PC-9 (cell line): ENCODE results near the gene VCL. TPM values are rescaled to one million over a fixed set of nuclear protein-coding genes. Genes with fewer than 3 reads are reported as not detected.

Source experiments
- BruUV-seq: library from RNA; stranded (reverse); fragments of 400-500 nt; replicated peaks from 2 replicates; lab custom pipeline; 2021; lab: Mats Ljungman, UMichigan
- CTCF ChIA-PET: fragments of 300-600 bp; sonication (Branson Sonifier 250); formaldehyde crosslinking; loops from one replicate; lab custom pipeline; 2022; ENCODE audit warnings: antibody characterized with exemption; lab: Charles Lee
- POLR2A ChIA-PET: fragments of 300-600 bp; sonication (Branson Sonifier 250); formaldehyde crosslinking; loops from one replicate; lab custom pipeline; 2022; ENCODE audit warnings: antibody characterized with exemption; ENCODE audit not compliant: unreplicated experiment; lab: Charles Lee
- DNase-seq, 2 experiments: peaks; one replicate each; pipeline versions ENCODE4 v3.0.0 to v3.0.0-alpha.2; 2015 to 2022; ENCODE audit warnings: mixed read lengths in 1 of 2
- H2AFZ ChIP-seq: fragments of 200-600 bp; sonication (generic); 2 replicates; pipeline ENCODE4 v1.8.1; 2017; ENCODE audit warnings: antibody characterized with exemption
- H3F3A ChIP-seq: fragments of 200-600 bp; sonication (generic); 2 replicates; pipeline ENCODE4 v1.8.1; 2017; ENCODE audit warnings: antibody characterized with exemption, mild to moderate bottlenecking, low read depth; ENCODE audit not compliant: insufficient read depth
- H3K27ac ChIP-seq: fragments of 200-600 bp; sonication (generic); 2 replicates; pipeline ENCODE4 v1.6.1; 2016; ENCODE audit warnings: mixed run types
- H3K27me3 ChIP-seq: fragments of 200-600 bp; sonication (generic); 2 replicates; pipeline ENCODE4 v1.6.1; 2016; ENCODE audit warnings: low read depth, mixed run types; ENCODE audit not compliant: insufficient read depth
- H3K36me3 ChIP-seq: fragments of 200-600 bp; sonication (generic); 2 replicates; pipeline ENCODE4 v1.6.1; 2016; ENCODE audit warnings: low read depth, mixed run types
- H3K4me1 ChIP-seq: fragments of 200-600 bp; sonication (generic); replicated peaks from 2 replicates; pipeline ENCODE4 v1.6.1; 2016; ENCODE audit warnings: mixed run types; ENCODE audit not compliant: insufficient read depth
- H3K4me2 ChIP-seq: fragments of 200-600 bp; sonication (generic); 2 replicates; pipeline ENCODE4 v1.6.1; 2017; ENCODE audit warnings: mixed run types
- H3K4me3 ChIP-seq: fragments of 200-600 bp; sonication (generic); 2 replicates; pipeline ENCODE4 v1.6.1; 2016; ENCODE audit warnings: mixed run types
- H3K79me2 ChIP-seq: fragments of 200-600 bp; sonication (generic); 2 replicates; pipeline ENCODE4 v1.6.1; 2017; ENCODE audit warnings: low read depth, mixed run types
- H3K9me2 ChIP-seq: fragments of 200-600 bp; sonication (generic); 2 replicates; pipeline ENCODE4 v1.8.1; 2017; ENCODE audit warnings: mild to moderate bottlenecking; ENCODE audit not compliant: insufficient read depth
- H3K9me3 ChIP-seq: fragments of 200-600 bp; sonication (generic); 2 replicates; pipeline ENCODE4 v1.8.1; 2016; ENCODE audit warnings: low read depth; ENCODE audit not compliant: insufficient read depth
- H4K20me1 ChIP-seq: fragments of 200-600 bp; sonication (generic); 2 replicates; pipeline ENCODE4 v1.8.1; 2017; ENCODE audit not compliant: insufficient read depth
- EZH2 ChIP-seq: fragments of 200-600 bp; sonication (generic); IDR thresholded peaks from 2 replicates; pipeline ENCODE4 v1.8.0; 2017; ENCODE audit warnings: antibody characterized with exemption, low read depth
- intact Hi-C: fragments of 100-400 bp; cut with micrococcal nuclease; formaldehyde crosslinking; loops from one replicate; pipeline ENCODE4 v1.10.0; 2022; ENCODE audit not compliant: unreplicated experiment
- total RNA-seq: library from RNA; stranded (reverse); gene quantifications from 2 replicates; pipeline ENCODE4 v1.2.3, GENCODE V29; 2021
- TF ChIP-seq, protein P1 (sequence below): fragments of 200-600 bp; sonication (generic); conservative IDR thresholded peaks from 2 replicates; pipeline ENCODE4 v1.6.1; 2017; ENCODE audit warnings: mixed run types, antibody characterized with exemption, mild to moderate bottlenecking, moderate library complexity

VCL gene
- total RNA-seq, 1 experiment from 2014 or later, result 208 TPM

DNA sequence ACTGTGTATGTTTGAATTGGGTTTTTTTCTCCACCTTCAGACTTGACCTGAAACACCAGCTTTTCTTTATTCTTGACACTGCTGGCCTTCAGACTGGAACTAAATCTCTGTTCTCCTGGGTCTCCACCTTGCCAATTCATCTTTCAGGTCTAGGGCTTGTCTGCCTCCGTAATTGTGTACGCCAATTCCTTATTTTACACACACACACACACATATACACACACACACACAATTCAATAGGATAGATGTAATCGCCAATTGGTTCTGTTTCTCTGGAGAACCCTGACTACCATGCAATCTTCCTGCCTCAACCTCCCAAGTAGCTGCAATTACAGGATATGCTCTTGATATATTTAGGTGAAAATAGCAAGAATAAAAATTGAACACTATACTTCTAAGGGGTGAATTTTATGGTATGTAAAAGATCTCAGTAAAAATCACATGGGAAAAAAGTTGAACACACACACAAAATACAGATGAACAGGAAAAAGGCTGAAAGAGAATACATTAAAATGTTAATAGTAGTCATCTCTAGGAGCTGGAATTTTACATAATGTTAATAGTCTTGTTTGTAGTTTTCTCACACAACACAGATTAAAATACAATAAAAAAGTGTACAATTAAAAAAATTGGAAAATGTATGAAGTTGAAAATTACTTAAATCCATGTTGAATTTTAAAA, 6.6 kb upstream of the VCL start:
- peaks cover 4% of the 10 kb centered on the region; the same call in 1 of the 2 replicates for H3F3A ChIP-seq
- H4K20me1 ChIP-seq, result no peaks in the 10 kb centered on the region
- H3K4me3 ChIP-seq, result no peak overlapping the region
- intact Hi-C loops, result no loop called here
- ChIA-PET CTCF (interaction anchor here (0.5 to 0.8 kb wide), 3 partner anchors 24 to 116 kb away, joined by 3 to 8 read pairs (median 6); no protein-coding TSS in a partner anchor), POLR2A (interaction anchor here (0.7 to 0.8 kb wide), 2 partner anchors 34 to 1114 kb away, joined by 3 to 4 read pairs; no protein-coding TSS in a partner anchor)
- H3K27me3 ChIP-seq, result no peaks in the 10 kb centered on the region
- TF ChIP-seq EZH2, result no peak
- TF ChIP-seq, protein P1, sequence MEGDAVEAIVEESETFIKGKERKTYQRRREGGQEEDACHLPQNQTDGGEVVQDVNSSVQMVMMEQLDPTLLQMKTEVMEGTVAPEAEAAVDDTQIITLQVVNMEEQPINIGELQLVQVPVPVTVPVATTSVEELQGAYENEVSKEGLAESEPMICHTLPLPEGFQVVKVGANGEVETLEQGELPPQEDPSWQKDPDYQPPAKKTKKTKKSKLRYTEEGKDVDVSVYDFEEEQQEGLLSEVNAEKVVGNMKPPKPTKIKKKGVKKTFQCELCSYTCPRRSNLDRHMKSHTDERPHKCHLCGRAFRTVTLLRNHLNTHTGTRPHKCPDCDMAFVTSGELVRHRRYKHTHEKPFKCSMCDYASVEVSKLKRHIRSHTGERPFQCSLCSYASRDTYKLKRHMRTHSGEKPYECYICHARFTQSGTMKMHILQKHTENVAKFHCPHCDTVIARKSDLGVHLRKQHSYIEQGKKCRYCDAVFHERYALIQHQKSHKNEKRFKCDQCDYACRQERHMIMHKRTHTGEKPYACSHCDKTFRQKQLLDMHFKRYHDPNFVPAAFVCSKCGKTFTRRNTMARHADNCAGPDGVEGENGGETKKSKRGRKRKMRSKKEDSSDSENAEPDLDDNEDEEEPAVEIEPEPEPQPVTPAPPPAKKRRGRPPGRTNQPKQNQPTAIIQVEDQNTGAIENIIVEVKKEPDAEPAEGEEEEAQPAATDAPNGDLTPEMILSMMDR, result no peak
- no peak overlapping the region for H3K4me2 ChIP-seq
- BruUV-seq, result no TSS peak
- H3K9me2 ChIP-seq, result no peaks in the 10 kb centered on the region
- H3K36me3 ChIP-seq, result no peaks in the 10 kb centered on the region
- no peaks in the 10 kb centered on the region for H3K9me3 ChIP-seq
- H3K27ac ChIP-seq, result no peak overlapping the region
- DNase-seq, result no peak
- no peak overlapping the region for H2AFZ ChIP-seq
- no peaks in the 10 kb centered on the region for H3K79me2 ChIP-seq
- H3K4me1 ChIP-seq, result 0 out of 2 replicates have a peak, but pooled peaks cover 5% of the 10 kb centered on the region

DNA sequence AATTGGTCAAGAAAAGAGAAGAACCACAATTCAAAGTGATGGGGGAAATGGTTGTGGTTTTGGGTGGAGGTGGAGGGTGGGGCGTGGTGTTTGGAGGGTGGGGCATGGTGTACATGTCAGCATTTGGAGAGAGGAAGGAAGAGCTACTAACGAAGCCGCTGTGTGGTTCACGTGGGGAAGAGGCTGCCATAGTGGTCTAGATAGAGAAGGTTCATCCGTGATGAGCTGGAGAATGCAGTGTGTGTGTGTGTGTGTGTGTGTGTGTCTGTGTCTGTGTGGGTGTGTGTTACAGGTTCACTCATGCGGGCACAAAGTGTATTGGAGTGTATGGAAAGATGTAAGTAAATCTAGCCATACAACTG, 6.1 kb upstream of the VCL start:
- intact Hi-C loops, result no loop called here
- Histone ChIP-seq H2AFZ (no peak overlapping the region), H4K20me1 (no peaks in the 10 kb centered on the region), H3K9me3 (no peaks in the 10 kb centered on the region), H3K4me1 (0 out of 2 replicates have a peak, but pooled peaks cover 5% of the 10 kb centered on the region), H3K27ac (no peak overlapping the region), H3K4me3 (no peak overlapping the region), H3K36me3 (no peaks in the 10 kb centered on the region), H3K9me2 (no peaks in the 10 kb centered on the region), H3K4me2 (no peak overlapping the region), H3F3A (peaks cover under 1% of the 10 kb centered on the region; the same call in 1 of the 2 replicates), H3K79me2 (no peaks in the 10 kb centered on the region), H3K27me3 (no peaks in the 10 kb centered on the region)
- TF ChIP-seq, protein P1, result no peak
- TF ChIP-seq EZH2, result no peak
- no peak for DNase-seq
- no TSS peak for BruUV-seq
- ChIA-PET CTCF (interaction anchor here (0.5 to 0.8 kb wide), 3 partner anchors 25 to 116 kb away, joined by 3 to 8 read pairs (median 6); no protein-coding TSS in a partner anchor), POLR2A (interaction anchor here (0.8 kb wide), 1 partner anchor 35 kb away, joined by 4 read pairs; no protein-coding TSS in a partner anchor)

DNA sequence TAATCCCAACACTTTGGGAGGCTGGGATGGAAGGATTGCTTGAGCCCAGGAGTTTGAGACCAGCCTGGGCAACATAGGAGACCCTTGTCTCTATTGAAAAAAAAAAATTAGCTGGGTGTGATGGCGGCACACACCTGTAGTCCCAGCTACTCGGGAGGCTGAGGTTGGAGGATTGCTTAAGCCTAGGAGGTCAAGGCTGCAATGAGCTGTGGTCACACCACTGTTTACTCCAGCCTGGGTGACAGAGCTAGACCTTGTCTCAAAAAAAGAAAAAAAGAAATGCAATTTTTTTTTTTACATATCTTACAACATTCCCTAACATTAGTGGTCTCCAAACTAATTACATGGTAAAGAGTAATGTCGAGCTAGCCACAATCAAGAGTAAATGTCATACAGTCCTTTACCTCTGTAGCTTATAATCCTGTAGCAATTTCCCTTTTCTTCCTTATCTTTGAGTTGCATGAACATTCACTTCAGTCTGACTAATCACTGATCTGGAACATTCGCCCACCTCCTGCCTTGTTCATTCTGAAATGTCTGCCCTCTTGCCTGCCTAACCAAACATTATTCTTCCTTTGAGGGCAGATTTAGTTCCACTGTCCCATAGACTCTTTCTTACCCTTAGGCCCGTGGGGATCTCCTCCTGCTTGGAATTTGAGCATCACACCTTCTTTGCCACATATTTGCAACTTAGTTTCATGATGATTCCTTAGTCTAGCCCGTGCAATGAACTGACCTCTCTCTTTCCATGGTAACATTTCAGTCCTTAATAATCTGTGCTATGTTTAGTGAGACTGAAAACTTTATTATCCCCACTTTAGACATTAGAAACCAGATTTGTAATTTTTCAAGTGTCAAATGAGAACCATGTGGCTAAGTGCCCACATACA, 4.8 kb upstream of the VCL start:
- ChIA-PET POLR2A (interaction anchor here (0.6 kb wide), 1 partner anchor 46 kb away, joined by 6 read pairs; no protein-coding TSS in a partner anchor), CTCF (no interaction called here)
- no peak for TF ChIP-seq EZH2
- TF ChIP-seq, protein P1, result no peak
- no peak for DNase-seq
- Histone ChIP-seq H3K4me3 (no peak overlapping the region), H3K4me2 (no peak overlapping the region), H3F3A (peaks cover 6% of the 10 kb centered on the region; the same call in 1 of the 2 replicates), H3K4me1 (peaks cover 9% of the 10 kb centered on the region; the same call in 1 of the 2 replicates), H3K27me3 (no peaks in the 10 kb centered on the region), H3K36me3 (no peaks in the 10 kb centered on the region), H3K9me2 (no peaks in the 10 kb centered on the region), H4K20me1 (no peaks in the 10 kb centered on the region), H2AFZ (no peak overlapping the region; the same call in 1 of the 2 replicates), H3K27ac (no peak overlapping the region), H3K79me2 (peaks cover 2% of the 10 kb centered on the region), H3K9me3 (no peaks in the 10 kb centered on the region)
- intact Hi-C loops, result no loop called here
- BruUV-seq, result no TSS peak
